Measurements from ENCODE around the gene TMEM205. TPM values are rescaled to one million over a fixed set of nuclear protein-coding genes. Genes with fewer than 3 reads are reported as not detected.

TMEM205 gene
- total RNA-seq, 2 donors from 2014 or later, result 176 to 197 TPM

- Histone ChIP-seq H3K27me3 (no peaks in the 10 kb centered on the region), H3K9me3 (no peaks in the 10 kb centered on the region), H3K4me3 (no peak within 1 kb of the TSS), H3K27ac (no peak within 1 kb of the TSS), H3K4me1 (peaks cover 10% of the 10 kb centered on the region), H3K36me3 (replicated peaks in 1 of 2; ENCODE audit: insufficient read depth in 1 of 2, low read depth in 2 of 2) (no peaks in the 10 kb centered on the region)
- no peak for TF ChIP-seq CTCF (IDR thresholded peaks at IDR 0.05)
- TF ChIP-seq POLR2A (IDR thresholded peaks at IDR 0.05), result no peak
- ATAC-seq (no peak), DNase-seq (no peak)
- 83 to 88% methylated on average over 5 to 8 of the region's 8 CpGs for WGBS, 2 donors
- intact Hi-C loops (cut with DNase I), result loop anchor here (10.0 kb wide), 2 partner anchors 189 to 289 kb away; partner anchors contain the start of gene ELAVL3
Measured at GRCh38 chr19:11295665-11296245, 50.3 kb downstream of the TMEM205 start, which contains the start of gene TSPAN16. TSPAN16 (plus strand) TSS chr19:11296160; CDS start chr19:11296298, 138 bp downstream.

GRCh38 chr19:11295180-11295579 lies 50.9 kb downstream of the TMEM205 start:
- 43 to 85% methylated on average over 1 to 4 of the region's 4 CpGs for WGBS, 2 donors
- H3K27ac ChIP-seq, result no peak overlapping the region
- ATAC-seq, result no peak
- DNase-seq, result no peak
- H3K27me3 ChIP-seq, result no peaks in the 10 kb centered on the region
- no peaks in the 10 kb centered on the region for H3K9me3 ChIP-seq
- H3K4me3 ChIP-seq, result no peak overlapping the region
- intact Hi-C loops (cut with DNase I), result loop anchor here (10.0 kb wide), 2 partner anchors 190 to 290 kb away; partner anchors contain the start of gene ELAVL3
- H3K4me1 ChIP-seq, result peaks cover 10% of the 10 kb centered on the region
- H3K36me3 ChIP-seq (replicated peaks in 1 of 2; ENCODE audit: insufficient read depth in 1 of 2, low read depth in 2 of 2), result no peaks in the 10 kb centered on the region
- no peak for TF ChIP-seq POLR2A (IDR thresholded peaks at IDR 0.05)
- TF ChIP-seq CTCF (IDR thresholded peaks at IDR 0.05), result no peak

GRCh38 chr19:11293433-11294389 lies 52.4 kb downstream of the TMEM205 start:
- H3K4me1 ChIP-seq, result peaks cover 10% of the 10 kb centered on the region
- TF ChIP-seq CTCF (IDR thresholded peaks at IDR 0.05) (peak; percentile 96 to 99 (median 98)), POLR2A (IDR thresholded peaks at IDR 0.05) (no peak)
- H3K4me3 ChIP-seq, result no peak overlapping the region
- DNase-seq (peak; percentile 92 to 96 (median 94)), ATAC-seq (peak; percentile 99)
- intact Hi-C loops (cut with DNase I), result loop anchor here (5.0 to 10.0 kb wide), 3 partner anchors 154 to 291 kb away; partner anchors contain the start of gene ELAVL3
- no peaks in the 10 kb centered on the region for H3K9me3 ChIP-seq
- peak overlapping the region in 2 of 4 donors; percentile 20 to 65 for H3K27ac ChIP-seq
- H3K27me3 ChIP-seq, result no peaks in the 10 kb centered on the region
- WGBS, 2 donors, result 3 to 7% methylated on average over 32 to 41 of the region's 41 CpGs
- H3K36me3 ChIP-seq (replicated peaks in 1 of 2; ENCODE audit: insufficient read depth in 1 of 2, low read depth in 2 of 2), result no peaks in the 10 kb centered on the region

Other genes starting within 250 kb of the TMEM205 start
- 1 to 10 TPM; 1.8 to 6.9 TPM for gene SPC24, start 190.5 kb downstream of the TMEM205 start, total RNA-seq
- gene KANK2, start 148.7 kb downstream of the TMEM205 start, total RNA-seq, result 100 to 1,000 TPM; 133 to 165 TPM
- not detected for gene ANGPTL8, start 106.6 kb downstream of the TMEM205 start, total RNA-seq
- 10 to 100 TPM; 77.1 to 89.2 TPM for gene DOCK6, start 83.7 kb downstream of the TMEM205 start, total RNA-seq
- gene TSPAN16, start 50.1 kb downstream of the TMEM205 start, total RNA-seq, result not detected
- gene RAB3D, start 6.6 kb downstream of the TMEM205 start, total RNA-seq, result 10 to 100 TPM; 47.1 to 51.6 TPM
- gene CCDC159, start 251 bp upstream of the TMEM205 start, total RNA-seq, result 10 to 100 TPM; 26.5 to 32.6 TPM
- 10 to 100 TPM in 1 of 2 donors, 1 to 10 TPM in 1; 9.9 to 30.3 TPM for gene PLPPR2, start 9.2 kb upstream of the TMEM205 start, total RNA-seq
- 1 to 10 TPM in 1 of 2 donors, under 1 TPM in 1; 0.78 to 2.0 TPM for gene SWSAP1, start 28.4 kb upstream of the TMEM205 start, total RNA-seq
- gene EPOR, start 38.0 kb upstream of the TMEM205 start, total RNA-seq, result 10 to 100 TPM; 15.0 to 20.4 TPM
- 10 to 100 TPM; 35.0 to 56.0 TPM for gene RGL3, start 73.0 kb upstream of the TMEM205 start, total RNA-seq
- under 1 TPM in 1 of 2 donors, not detected in 1; 0.26 TPM for gene ODAD3, start 88.9 kb upstream of the TMEM205 start, total RNA-seq
- gene PRKCSH, start 89.4 kb upstream of the TMEM205 start, total RNA-seq, result 100 to 1,000 TPM; 134 to 194 TPM
- gene ELAVL3, start 134.8 kb upstream of the TMEM205 start, total RNA-seq, result not detected
- gene ZNF653, start 159.6 kb upstream of the TMEM205 start, total RNA-seq, result 10 to 100 TPM in 1 of 2 donors, 1 to 10 TPM in 1; 9.6 to 22.1 TPM
- 10 to 100 TPM; 55.8 to 79.1 TPM for gene ECSIT, start 182.9 kb upstream of the TMEM205 start, total RNA-seq
- 10 to 100 TPM; 10.9 to 15.2 TPM for gene CNN1, start 192.6 kb upstream of the TMEM205 start, total RNA-seq
- 10 to 100 TPM; 36.6 TPM for gene ELOF1, start 213.0 kb upstream of the TMEM205 start, total RNA-seq
- 10 to 100 TPM in 1 of 2 donors, 1 to 10 TPM in 1; 8.0 to 22.4 TPM for gene ACP5, start 231.4 kb upstream of the TMEM205 start, total RNA-seq